HG03520 (cell line): ENCODE measurements around the gene ZC3H11A.
"Not testable (repeated sequence)": the region's sequence is repeated elsewhere in the genome, so short reads cannot be mapped to it uniquely, and the experiment has no call there.

ENCODE experiments used
- ATAC-seq: cut with Tn5 transposase; IDR thresholded peaks from one replicate; pipeline ENCODE4 v1.9.1; 2021; ENCODE audit warnings: mild to moderate bottlenecking, moderate library complexity; ENCODE audit not compliant: unreplicated experiment

Gene ZC3H11A

GRCh38 chr1:203778789-203779188 lies 16.6 kb upstream of the ZC3H11A start:
- no peak for ATAC-seq

- ATAC-seq: no peak
Observed at GRCh38 chr1:203781962-203782361, 13.5 kb upstream of the ZC3H11A start.

- ATAC-seq: no peak
Observed at GRCh38 chr1:203789966-203790365, 5.5 kb upstream of the ZC3H11A start.

- ATAC-seq: no peak
Observed at GRCh38 chr1:203791498-203791897, 3.9 kb upstream of the ZC3H11A start.

- ATAC-seq: no peak
Observed at GRCh38 chr1:203792486-203792885, 2.9 kb upstream of the ZC3H11A start.

- ATAC-seq: not testable (repeated sequence)
Observed at GRCh38 chr1:203793561-203793960, 1.9 kb upstream of the ZC3H11A start.

GRCh38 chr1:203794764-203795440 lies 521 bp upstream of the ZC3H11A start:
- ATAC-seq: no peak

- ATAC-seq: peak; percentile 27
Observed at GRCh38 chr1:203796236-203796605, 798 bp downstream of the ZC3H11A start.

GRCh38 chr1:203797216-203797615 lies 1.8 kb downstream of the ZC3H11A start:
- no peak for ATAC-seq

- no peak for ATAC-seq
Observed at GRCh38 chr1:203797948-203798655, 2.7 kb downstream of the ZC3H11A start.

GRCh38 chr1:203799157-203799556 lies 3.7 kb downstream of the ZC3H11A start:
- ATAC-seq: no peak

GRCh38 chr1:203799971-203800370 lies 4.5 kb downstream of the ZC3H11A start:
- ATAC-seq: no peak

- no peak for ATAC-seq
Observed at GRCh38 chr1:203805689-203806088, 10.3 kb downstream of the ZC3H11A start.

GRCh38 chr1:203807196-203807595 lies 11.8 kb downstream of the ZC3H11A start:
- no peak for ATAC-seq

GRCh38 chr1:203813581-203814341 lies 18.3 kb downstream of the ZC3H11A start:
- ATAC-seq: no peak

- ATAC-seq: no peak
Observed at GRCh38 chr1:203818399-203818798, 23.0 kb downstream of the ZC3H11A start.

GRCh38 chr1:203823306-203823705 lies 27.9 kb downstream of the ZC3H11A start:
- no peak for ATAC-seq

GRCh38 chr1:203826175-203826574 lies 30.8 kb downstream of the ZC3H11A start:
- ATAC-seq: no peak

- ATAC-seq: no peak
Observed at GRCh38 chr1:203828002-203828401, 32.6 kb downstream of the ZC3H11A start.

GRCh38 chr1:203828503-203828902 lies 33.1 kb downstream of the ZC3H11A start:
- ATAC-seq: no peak

- ATAC-seq: not testable (repeated sequence)
Observed at GRCh38 chr1:203829247-203829646, 33.8 kb downstream of the ZC3H11A start.

GRCh38 chr1:203835476-203835875 lies 40.1 kb downstream of the ZC3H11A start:
- ATAC-seq: no peak
